Loucy (cell line): ENCODE measurements around the gene PCSK4.

Source experiments
- H2AFZ ChIP-seq: fragments of 200-600 bp; sonication (generic); 2 replicates; pipeline ENCODE4 v1.6.0; 2016; ENCODE audit warnings: antibody characterized with exemption, mild to moderate bottlenecking, low read length, moderate library complexity
- H3F3A ChIP-seq: fragments of 200-600 bp; 2 replicates; pipeline ENCODE4 v1.6.0; 2016; ENCODE audit warnings: antibody characterized with exemption, low read depth, mild to moderate bottlenecking
- H3K27me3 ChIP-seq: fragments of 200-600 bp; sonication (generic); 2 replicates; pipeline ENCODE4 v1.6.1; 2014; ENCODE audit warnings: low read length, mild to moderate bottlenecking; ENCODE audit not compliant: insufficient read depth, poor library complexity, severe bottlenecking
- H3K36me3 ChIP-seq: fragments of 200-600 bp; sonication (generic); 2 replicates; pipeline ENCODE4 v1.6.1; 2016; ENCODE audit warnings: low read length; ENCODE audit not compliant: insufficient read depth
- H3K4me1 ChIP-seq: fragments of 200-600 bp; sonication (generic); 2 replicates; pipeline ENCODE4 v1.5.1; 2014; ENCODE audit warnings: low read length, mild to moderate bottlenecking; ENCODE audit not compliant: insufficient read depth, poor library complexity, severe bottlenecking
- H3K4me2 ChIP-seq: fragments of 200-600 bp; sonication (generic); 2 replicates; pipeline ENCODE4 v1.6.0; 2014; ENCODE audit warnings: antibody characterized with exemption, low read length, low read depth, mild to moderate bottlenecking; ENCODE audit not compliant: poor library complexity, severe bottlenecking
- H3K4me3 ChIP-seq: fragments of 200-600 bp; sonication (generic); 2 replicates; pipeline ENCODE4 v1.5.1; 2014; ENCODE audit warnings: low read length, mild to moderate bottlenecking, mixed read lengths; ENCODE audit not compliant: poor library complexity, severe bottlenecking
- H3K79me2 ChIP-seq: fragments of 200-600 bp; sonication (generic); 2 replicates; pipeline ENCODE4 v1.6.1; 2014; ENCODE audit warnings: low read length; ENCODE audit not compliant: insufficient read depth
- H3K9ac ChIP-seq: fragments of 200-600 bp; sonication (generic); 2 replicates; pipeline ENCODE4 v1.6.0; 2014; ENCODE audit warnings: mild to moderate bottlenecking, low read depth, low read length, moderate library complexity; ENCODE audit not compliant: poor library complexity, severe bottlenecking
- H3K9me2 ChIP-seq: fragments of 200-600 bp; sonication (generic); replicated peaks from 2 replicates; pipeline ENCODE4 v1.6.1; 2016; ENCODE audit warnings: low read depth, low read length, mixed read lengths
- H3K9me3 ChIP-seq: fragments of 200-600 bp; sonication (generic); 2 replicates; pipeline ENCODE4 v1.6.1; 2014; ENCODE audit warnings: mild to moderate bottlenecking, antibody characterized with exemption, low read length, low read depth; ENCODE audit not compliant: insufficient read depth
- H4K20me1 ChIP-seq: fragments of 200-600 bp; sonication (generic); 2 replicates; pipeline ENCODE4 v1.6.0; 2014; ENCODE audit warnings: antibody characterized with exemption, low read length, mild to moderate bottlenecking; ENCODE audit not compliant: insufficient read depth, poor library complexity, severe bottlenecking
- EZH2phosphoT487 ChIP-seq: fragments of 200-600 bp; IDR thresholded peaks from 2 replicates; pipeline ENCODE4 v1.6.1; 2018; ENCODE audit warnings: antibody characterized with exemption, mild to moderate bottlenecking, moderate library complexity, borderline replicate concordance
- TF ChIP-seq, protein P1 (sequence below): fragments of 200-600 bp; sonication (generic); conservative IDR thresholded peaks from 2 replicates; pipeline ENCODE4 v1.5.1; 2014; ENCODE audit warnings: mild to moderate bottlenecking, antibody characterized with exemption, low read length

PCSK4 gene

DNA sequence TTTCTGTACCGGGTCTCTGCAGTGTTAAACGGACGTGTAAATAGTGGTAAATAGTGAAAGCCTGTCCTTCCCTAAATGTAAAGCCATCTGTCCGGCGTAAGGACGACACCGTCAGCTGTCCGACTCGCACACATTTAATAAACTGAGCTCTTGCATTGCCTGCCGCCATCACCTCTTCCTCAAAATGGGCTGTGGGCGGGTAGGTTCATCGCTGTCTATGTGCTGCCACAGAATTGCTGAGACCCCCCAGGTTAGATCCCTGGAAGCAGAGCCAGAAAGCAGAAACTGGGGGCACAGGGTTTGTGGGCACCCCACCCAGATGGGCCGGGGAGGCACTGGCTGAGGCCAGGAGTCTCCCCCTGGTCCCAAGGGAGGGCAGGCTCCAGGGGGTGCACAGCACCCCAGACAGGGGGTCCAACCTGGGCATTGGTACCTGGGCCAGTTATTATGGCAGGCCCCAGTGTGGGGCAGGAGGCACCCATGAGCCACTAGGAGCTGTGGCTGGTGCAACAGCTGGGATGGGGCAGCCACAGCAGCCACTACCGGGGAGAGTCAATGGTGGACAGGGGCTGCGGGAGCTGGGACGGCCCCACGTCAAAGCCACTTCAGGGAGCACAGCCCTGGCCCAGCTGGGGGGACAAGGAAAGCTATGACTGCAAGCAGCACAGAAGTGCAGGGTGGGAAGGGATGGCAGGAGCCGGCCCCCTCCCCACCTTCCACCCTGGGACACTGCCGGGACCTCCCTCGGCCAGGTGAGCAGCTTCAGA is 16.9 kb downstream of the PCSK4 start:
- Histone ChIP-seq H3K36me3 (no peaks in the 10 kb centered on the region), H3K9ac (no peak overlapping the region), H3K79me2 (peaks cover 26% of the 10 kb centered on the region), H2AFZ (no peak overlapping the region), H3K4me3 (no peak overlapping the region), H3F3A (no peaks in the 10 kb centered on the region), H3K9me3 (no peaks in the 10 kb centered on the region), H3K4me2 (no peak overlapping the region), H4K20me1 (peaks cover 27% of the 10 kb centered on the region), H3K4me1 (peaks cover 7% of the 10 kb centered on the region), H3K27me3 (no peaks in the 10 kb centered on the region), H3K9me2 (no peaks in the 10 kb centered on the region)
- no peak for TF ChIP-seq EZH2phosphoT487
- TF ChIP-seq, protein P1, sequence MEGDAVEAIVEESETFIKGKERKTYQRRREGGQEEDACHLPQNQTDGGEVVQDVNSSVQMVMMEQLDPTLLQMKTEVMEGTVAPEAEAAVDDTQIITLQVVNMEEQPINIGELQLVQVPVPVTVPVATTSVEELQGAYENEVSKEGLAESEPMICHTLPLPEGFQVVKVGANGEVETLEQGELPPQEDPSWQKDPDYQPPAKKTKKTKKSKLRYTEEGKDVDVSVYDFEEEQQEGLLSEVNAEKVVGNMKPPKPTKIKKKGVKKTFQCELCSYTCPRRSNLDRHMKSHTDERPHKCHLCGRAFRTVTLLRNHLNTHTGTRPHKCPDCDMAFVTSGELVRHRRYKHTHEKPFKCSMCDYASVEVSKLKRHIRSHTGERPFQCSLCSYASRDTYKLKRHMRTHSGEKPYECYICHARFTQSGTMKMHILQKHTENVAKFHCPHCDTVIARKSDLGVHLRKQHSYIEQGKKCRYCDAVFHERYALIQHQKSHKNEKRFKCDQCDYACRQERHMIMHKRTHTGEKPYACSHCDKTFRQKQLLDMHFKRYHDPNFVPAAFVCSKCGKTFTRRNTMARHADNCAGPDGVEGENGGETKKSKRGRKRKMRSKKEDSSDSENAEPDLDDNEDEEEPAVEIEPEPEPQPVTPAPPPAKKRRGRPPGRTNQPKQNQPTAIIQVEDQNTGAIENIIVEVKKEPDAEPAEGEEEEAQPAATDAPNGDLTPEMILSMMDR: no peak

GRCh38 chr19:1472231-1473084 is 17.7 kb downstream of the PCSK4 start:
- Histone ChIP-seq H3K27me3 (no peaks in the 10 kb centered on the region), H3F3A (no peaks in the 10 kb centered on the region), H3K36me3 (no peaks in the 10 kb centered on the region), H3K4me2 (no peak overlapping the region), H3K9ac (no peak overlapping the region), H3K9me2 (no peaks in the 10 kb centered on the region), H3K4me1 (peaks cover 4% of the 10 kb centered on the region), H3K9me3 (no peaks in the 10 kb centered on the region), H3K4me3 (no peak overlapping the region), H2AFZ (no peak overlapping the region), H3K79me2 (peaks cover 18% of the 10 kb centered on the region), H4K20me1 (peaks cover 25% of the 10 kb centered on the region)
- TF ChIP-seq EZH2phosphoT487: no peak
- TF ChIP-seq, protein P1: no peak

GRCh38 chr19:1471515-1472160 is 18.5 kb downstream of the PCSK4 start:
- Histone ChIP-seq H3K79me2 (peaks cover 13% of the 10 kb centered on the region; the same call in 1 of the 2 replicates), H3K4me3 (peak overlapping the region; percentile 3), H3K27me3 (no peaks in the 10 kb centered on the region), H3K4me2 (peak overlapping the region; percentile 49), H3K4me1 (no peaks in the 10 kb centered on the region), H3K9me2 (no peaks in the 10 kb centered on the region), H4K20me1 (peaks cover 20% of the 10 kb centered on the region), H2AFZ (no peak overlapping the region), H3K9ac (no peak overlapping the region), H3K9me3 (no peaks in the 10 kb centered on the region), H3F3A (no peaks in the 10 kb centered on the region), H3K36me3 (no peaks in the 10 kb centered on the region)
- TF ChIP-seq, protein P1: peak; percentile 50
- TF ChIP-seq EZH2phosphoT487: no peak
